Activated T-helper 1 cell treated with Interleukin-2 at 50 U/mL for 16 hours (primary cell): ENCODE measurements around the gene IL1RAPL1.

Source experiments
- DNase-seq: peaks from one replicate; pipeline ENCODE4 v3.0.0-alpha.2; 2020; ENCODE audit warnings: low read depth

The IL1RAPL1 gene

DNA sequence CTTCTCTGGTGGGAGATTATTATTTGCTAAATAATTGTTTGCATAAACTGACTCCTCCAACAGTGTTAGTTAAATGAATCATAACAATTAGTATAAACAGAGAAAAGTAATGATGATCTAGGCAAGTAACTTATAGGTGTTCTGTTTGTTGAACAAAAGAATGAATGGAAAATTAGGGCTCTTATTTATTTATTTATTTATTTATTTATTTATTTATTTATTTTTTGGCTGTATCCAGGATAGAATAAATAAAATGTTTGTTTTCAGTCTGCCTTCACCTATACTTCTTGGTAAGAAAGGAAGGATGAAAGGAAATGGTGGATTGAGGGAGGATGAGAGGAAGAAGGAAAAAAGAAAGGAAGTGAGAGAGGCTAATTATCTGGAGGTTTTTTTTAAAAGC lies 1066.5 kb downstream of the IL1RAPL1 start:
- no peak for DNase-seq

DNA sequence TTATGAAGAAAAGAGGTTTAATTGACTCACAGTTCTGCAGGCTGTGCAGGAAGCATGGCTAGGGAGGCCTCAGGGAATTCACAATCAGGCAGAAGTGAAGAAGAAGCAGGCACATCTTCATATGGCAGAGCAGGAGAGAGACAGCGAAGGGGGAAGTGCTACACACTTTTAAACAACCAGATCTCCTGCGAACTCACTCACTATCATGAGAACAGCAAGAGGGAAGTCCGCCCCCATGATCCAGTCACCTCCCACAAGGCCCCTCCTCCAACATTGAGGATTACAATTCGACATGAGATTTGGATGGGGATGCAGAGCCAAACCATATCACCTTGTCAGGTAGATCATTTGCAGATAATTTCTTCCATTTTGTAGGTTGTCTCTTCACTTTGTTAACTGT lies 1072.7 kb downstream of the IL1RAPL1 start:
- DNase-seq: no peak

DNA sequence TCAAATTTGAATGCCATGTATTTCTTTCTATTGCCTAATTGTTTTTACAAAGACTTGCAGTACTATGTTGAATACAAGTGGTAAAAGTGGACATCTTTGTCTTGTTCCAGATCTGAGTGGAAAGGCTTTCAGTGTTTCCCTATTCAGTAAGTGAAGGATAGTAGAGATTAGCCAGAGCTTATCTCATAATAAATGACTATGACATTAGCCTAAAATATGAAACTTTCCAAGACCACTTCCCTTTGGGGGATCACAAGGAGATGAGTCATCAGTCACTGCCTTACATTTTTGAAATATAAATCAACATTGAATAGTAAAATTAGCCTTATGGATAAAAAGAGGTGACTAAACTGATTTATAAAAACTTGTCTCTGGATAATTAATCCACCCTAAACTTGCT lies 1074.0 kb downstream of the IL1RAPL1 start:
- DNase-seq: no peak

DNA sequence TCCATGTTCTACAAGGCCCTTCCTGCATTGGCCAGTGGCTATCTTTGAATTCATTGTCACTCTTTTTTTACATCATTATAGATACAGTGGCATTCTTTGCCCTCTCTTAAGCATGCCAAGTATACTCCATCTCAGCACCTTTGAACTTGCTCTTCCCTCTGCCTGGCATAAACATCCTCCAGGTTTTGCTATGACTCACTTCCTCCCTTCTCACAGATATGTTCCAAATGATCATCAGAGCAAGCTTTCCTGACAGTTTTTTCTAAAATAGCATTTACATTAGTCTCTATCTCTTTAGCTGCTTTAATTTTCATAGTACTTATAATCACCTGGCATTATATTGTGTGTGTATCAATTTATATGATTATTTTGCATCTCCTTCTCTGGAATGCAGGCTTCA lies 1074.9 kb downstream of the IL1RAPL1 start:
- no peak for DNase-seq

DNA sequence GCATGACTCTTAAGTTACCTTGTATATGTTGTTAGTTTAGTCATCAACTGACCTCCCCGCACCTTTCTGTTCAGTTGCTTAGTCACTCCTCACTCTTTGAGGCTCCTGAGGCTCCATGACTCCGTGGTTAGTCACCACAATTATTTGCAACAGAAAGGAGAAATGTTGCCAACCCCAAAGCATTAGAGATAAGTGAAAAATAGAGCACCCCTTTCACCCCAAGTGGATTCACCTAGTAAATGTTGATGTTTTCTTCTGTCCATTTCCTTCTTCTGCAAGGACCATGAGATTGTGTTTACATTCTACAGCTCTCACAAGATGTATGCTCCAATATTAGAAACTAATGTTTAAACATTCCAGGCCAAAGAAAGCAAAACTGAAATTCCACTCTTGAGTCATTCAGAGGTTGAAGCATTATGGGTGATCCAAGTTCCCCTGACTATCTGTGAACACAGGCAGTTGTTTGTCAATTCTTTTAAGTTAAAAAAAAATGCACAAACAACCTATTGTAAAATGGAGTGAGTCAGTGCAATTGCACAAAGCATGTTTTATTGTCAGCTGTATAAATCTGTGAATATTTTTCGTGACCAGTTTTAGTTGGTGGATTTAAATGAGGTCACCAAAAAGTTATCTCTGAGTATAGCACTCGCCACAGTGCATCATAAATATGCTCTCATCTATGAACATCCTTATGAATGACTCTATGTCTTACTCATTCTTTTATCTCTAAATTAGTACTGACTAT lies 1075.7 kb downstream of the IL1RAPL1 start:
- no peak for DNase-seq

DNA sequence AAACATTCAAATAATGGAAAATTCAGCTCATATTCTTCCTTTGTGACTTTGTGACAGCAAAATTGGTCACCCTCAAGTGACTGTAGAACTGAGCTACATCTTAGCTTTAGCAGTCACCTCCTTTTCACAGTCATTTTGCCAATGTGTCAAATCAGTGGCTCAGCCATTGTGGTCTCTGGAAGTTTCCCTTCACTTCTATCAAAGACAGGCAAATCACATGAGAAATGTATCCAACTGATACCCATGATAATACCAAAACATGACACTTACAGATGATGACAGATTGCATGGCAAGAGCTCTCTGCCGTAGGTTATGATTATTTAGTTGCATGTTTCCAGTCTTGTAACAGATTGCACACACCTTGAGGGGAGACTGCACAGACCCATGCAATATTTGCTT lies 1078.3 kb downstream of the IL1RAPL1 start:
- DNase-seq: no peak

DNA sequence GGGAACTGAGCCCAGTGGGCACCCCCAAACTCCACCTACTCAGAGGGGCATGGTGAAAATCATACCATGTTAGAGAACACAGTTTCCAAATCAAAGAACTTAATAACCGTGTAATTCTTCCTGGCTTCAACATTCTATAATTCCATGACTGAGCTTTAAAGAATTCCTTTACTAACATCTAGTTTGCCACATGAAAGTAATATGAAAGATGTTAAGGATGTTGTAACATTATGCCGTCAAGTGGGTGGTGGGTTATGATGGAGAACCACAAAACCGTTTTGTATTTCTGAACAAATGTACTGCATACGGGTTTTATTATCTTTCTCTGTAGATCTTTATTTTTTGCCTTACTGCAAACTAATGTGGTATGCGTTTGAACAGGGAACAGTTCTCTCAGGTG lies 1079.1 kb downstream of the IL1RAPL1 start:
- DNase-seq: no peak

DNA sequence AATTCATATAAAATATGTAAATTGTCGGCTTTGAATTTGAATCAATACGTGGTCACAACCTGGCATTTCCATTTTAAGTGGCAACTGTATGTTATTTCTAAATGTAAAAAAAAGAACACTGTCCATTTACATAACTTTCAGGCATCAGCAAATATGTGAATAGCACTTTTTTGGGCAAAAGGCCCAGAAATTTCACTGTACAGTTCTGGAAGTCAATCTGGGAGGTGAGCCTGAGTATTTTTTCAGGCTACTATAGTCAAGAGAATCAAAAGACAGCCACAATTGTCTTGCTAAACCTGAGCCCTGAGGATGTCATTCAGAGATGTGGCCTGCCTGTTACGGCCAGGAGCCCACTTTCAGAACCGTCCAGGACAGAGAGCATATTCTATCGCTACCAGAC lies 1084.2 kb downstream of the IL1RAPL1 start:
- no peak for DNase-seq

DNA sequence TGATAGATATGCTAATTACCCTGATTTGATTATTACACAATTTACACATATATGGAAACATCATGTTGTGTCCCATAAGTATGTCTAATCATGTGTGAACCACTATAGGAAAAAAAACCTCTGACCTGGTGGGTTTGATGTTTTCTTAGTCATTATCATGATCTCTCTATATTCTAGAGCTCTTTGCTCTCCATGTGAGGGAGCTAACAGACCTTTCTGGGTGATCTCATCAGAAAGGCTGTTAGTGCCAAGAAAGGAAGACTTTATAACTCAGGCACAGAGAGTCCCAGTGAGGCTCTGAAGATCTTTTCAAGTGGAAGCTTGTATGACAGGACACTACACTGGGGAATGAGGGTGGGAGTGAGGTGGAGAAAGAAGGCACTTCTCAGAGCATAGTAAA lies 1100.4 kb downstream of the IL1RAPL1 start:
- DNase-seq: no peak

DNA sequence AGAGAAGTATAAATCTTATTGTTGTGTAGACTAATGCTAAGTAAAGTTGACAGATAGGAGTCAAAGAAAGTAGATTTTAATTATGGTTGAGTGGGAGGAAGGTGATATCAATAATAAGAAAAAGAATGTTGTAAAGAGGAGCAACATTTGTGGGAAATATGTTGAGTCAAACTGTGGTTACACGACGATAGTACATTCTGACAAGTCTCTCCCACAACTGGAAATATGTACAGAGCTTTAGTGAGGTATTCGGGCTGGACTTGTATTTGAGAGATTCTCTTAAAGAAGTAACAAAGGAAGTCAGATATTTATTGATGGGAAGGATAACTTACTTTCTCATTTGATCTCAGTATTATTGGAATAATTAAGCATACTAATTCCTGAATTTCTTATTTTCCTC lies 1102.8 kb downstream of the IL1RAPL1 start:
- no peak for DNase-seq

DNA sequence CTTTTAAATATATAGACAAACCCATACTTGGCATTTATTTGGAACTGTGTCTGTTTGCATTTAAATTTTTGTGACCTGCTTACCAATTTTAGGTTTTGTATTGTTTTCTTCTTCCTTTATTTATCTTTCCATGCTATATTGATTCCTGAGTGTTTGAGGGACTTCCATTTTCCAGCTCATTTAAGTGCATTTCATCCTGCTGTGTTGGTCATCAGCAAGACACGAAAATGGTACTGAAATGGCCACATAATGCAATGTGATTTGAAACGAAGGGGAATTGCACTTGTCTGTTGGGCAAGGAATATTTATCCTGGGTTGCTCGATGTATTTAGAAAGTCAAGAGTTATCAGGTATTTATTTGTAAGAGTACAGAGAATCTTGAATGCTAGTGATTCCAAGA lies 1103.8 kb downstream of the IL1RAPL1 start:
- no peak for DNase-seq

DNA sequence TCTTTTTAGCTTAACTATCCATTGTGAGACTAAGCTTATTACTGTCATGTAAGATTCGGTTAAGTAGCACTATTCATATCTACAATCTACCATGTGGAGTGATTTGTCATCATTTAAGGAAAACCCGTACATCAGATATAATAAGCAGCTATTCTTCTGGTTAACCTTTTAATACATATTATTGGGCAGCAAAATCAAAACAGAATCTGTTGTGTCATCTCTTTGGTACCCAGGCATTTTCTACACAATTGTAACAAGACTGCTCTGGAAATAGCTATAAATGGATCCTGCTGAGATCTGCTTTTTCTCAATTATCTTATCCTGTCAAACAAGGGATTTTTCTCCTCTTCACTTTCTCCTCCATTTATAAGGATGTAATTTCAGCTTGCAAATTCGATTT lies 1106.7 kb downstream of the IL1RAPL1 start:
- no peak for DNase-seq

DNA sequence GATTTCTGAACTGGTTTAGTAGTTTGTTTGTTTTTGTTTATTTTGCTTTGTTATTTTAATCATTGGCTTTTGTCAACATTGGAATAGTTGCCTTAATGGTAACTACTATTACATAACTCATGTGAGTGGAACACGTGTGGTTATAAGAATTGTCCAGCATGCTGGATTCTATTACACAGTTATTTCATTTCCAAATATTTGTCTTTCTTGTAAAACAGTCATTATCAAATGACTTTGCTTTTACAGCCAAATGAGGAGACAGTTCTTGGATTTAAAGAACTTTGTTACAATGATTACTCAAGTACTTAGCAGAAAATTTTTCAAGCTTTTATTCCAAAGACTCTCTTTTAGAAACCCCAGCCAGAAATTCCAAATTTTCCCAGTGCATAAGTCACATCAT lies 1112.0 kb downstream of the IL1RAPL1 start:
- DNase-seq: no peak

DNA sequence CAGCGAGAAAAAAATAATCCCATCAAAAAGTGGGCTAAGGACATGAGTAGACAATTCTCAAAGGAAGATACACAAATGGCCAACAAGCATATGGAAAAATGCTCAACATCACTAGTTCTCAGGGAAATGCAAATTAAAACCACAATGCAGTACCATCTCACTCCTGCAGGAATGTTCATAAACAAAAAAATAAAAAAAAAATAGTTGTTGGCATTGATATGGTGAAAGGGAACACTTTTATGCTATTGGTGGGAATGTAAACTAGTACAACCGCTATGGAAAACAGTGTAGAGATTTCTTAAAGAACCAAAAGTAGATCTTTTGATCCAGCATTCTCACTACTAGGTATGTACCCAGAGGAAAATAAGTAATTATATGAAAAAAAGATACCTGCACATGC lies 1119.8 kb downstream of the IL1RAPL1 start:
- no peak for DNase-seq

DNA sequence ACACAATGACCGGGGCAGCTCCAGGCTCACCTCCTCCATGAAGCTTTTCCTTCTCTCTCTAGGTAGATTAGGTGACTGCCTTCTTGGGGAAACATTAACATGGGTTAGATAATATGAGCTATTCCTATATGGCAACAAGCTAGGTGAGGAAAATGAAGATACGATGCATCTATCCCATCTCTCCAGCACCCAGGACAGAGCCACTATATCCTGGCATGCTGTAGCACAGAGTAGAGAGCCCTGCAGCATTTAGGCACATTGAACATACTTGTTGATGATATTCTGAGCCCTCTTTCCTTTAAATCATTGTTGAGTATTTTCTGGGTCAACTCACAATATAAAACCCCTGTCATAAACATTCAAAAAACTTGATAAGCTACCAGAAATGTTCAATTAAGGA lies 1133.9 kb downstream of the IL1RAPL1 start:
- no peak for DNase-seq

DNA sequence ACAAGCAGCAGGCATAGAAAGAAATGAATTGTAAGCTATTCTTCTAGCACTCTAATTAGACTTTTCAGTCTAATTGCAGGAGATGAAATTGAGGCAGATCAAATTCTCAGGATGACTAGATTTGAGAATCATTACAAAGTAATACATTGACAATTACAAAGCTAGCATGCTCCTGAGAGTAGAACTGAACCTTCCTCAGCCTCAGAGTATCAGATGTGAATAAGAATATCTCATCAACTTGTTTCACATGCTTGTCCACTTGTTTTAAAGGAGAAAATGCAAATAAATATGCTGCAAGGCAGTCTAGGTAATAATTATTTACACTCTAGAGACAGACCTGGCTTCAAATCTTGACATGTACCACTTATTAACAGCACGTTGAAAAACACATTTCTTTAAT lies 1137.1 kb downstream of the IL1RAPL1 start:
- DNase-seq: no peak

DNA sequence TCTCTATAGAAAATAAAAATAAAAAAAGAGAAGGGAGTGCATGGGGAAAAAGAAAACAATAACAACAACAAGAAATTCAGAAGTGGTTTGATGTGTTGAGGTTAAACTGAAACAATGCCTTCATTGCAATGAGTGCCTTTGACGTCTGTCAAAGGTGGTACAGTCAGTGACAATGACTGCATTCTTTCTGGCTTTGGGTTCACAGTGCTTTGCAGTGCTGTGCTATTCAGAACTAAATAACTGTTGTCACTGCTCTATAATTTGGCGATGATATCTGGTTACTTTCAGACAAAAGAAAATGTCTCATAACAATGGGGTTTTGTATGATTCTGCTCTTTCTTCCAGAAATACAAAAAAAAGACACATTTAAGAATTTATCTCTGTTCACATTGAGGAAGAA lies 1139.6 kb downstream of the IL1RAPL1 start:
- no peak for DNase-seq

DNA sequence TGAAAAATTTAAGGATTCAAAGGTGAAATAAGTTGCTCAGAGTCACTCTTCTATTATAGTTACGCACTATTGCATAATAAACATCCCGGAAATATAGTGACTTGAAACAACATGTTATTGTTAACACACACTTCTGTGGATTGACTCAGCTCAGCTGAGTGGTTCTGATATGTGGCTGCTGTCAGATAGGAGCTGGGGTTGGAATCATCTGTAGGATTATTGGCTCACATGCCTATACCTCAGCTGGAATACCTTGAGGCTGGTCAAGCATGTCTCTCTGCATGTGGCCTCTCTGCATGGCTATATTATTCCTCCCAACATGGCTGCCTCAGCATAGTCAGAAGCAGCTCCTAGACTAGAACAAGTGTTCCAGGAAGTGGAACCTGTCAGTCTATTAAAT lies 1141.4 kb downstream of the IL1RAPL1 start:
- no peak for DNase-seq

DNA sequence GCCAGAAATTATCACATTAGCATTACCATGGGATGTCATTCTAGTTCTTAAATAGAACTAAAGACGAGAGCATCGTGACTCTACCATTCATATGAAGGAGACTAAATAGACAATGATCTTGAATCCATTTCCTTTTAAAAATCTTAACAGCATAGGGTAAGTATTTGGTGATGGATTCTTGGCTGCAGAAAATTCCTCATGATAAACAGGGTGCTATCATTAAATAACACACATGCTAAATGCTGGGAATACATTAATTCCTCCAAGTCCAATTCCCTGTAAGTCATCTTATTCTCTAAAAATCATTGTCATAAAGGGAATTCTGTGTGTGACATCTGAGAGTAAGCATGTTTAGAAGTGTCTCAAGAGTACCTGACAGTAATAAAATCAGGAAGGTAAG lies 1157.7 kb downstream of the IL1RAPL1 start:
- no peak for DNase-seq

DNA sequence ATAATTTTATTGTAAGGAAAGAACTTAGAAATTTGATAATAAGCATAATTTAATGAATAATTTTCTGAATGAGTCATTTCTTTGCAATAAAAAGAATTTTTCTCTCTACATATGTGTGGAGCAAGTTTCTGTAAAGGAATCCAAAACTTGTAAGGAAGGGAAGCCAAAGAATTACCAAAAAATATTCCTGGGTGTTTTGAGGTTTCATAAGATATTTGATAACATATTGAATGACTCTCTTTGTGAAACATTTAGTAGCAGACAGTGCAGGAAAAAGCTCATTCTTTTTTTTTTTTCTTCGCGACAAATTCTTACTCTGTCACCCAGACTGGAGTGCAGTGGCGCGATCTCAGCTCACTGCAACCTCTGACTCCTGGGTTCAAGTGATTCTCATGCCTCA lies 1159.1 kb downstream of the IL1RAPL1 start:
- no peak for DNase-seq

DNA sequence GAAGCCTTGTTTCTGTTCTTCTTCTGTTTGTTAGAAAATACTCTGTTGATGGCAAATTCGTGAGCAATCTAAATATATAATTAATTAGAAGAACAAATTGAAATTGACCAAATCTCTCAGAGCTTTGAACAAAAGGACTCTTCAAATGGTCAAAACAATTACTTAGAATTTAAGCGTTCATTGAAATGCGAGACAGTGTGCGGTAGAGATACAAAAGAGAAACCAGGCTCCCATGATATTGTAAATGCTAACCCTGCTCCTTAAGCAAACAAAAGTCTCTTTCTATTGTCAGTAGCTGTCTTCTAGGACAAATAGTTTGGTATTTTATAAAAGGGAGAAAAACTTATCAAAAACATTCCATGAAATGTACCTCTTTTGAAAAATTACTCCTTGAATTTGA lies 1174.8 kb downstream of the IL1RAPL1 start:
- DNase-seq: no peak

DNA sequence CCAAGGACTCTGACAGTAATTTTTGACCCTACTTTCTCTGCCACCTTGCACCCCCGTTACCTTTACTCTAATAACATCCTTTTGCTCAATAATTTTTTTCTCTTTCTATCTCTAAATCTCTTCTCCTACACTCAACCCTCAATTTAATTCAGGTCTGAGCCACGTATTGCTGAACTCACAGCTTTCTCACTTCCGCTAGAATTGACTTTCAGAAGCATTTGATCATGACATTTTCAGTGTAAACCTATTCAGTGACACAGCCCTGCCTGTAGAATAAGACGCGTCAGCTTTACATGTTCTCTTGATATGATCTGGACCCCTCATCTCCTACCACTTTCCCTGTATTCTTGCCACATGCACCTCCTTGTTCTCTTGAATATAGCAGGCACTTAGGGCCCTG lies 1188.6 kb downstream of the IL1RAPL1 start:
- no peak for DNase-seq

DNA sequence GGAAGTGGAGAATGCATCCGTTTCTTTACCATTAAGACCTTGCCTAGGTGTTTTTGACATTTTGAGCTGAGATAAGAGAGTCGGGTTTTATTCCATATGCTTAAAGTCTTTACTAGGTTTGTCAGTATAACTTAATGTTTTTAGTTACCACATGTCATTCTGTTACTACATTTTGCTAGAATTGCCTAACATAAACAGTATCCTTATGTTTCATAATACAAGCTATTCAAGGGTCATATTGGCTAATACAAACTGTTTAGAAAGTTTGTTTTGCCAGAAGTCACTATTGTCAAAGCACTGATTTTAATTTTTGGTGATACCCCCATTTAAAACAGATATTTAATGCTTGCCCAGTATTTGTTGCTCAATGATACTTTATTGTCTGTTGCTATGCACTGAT lies 1200.4 kb downstream of the IL1RAPL1 start:
- no peak for DNase-seq

DNA sequence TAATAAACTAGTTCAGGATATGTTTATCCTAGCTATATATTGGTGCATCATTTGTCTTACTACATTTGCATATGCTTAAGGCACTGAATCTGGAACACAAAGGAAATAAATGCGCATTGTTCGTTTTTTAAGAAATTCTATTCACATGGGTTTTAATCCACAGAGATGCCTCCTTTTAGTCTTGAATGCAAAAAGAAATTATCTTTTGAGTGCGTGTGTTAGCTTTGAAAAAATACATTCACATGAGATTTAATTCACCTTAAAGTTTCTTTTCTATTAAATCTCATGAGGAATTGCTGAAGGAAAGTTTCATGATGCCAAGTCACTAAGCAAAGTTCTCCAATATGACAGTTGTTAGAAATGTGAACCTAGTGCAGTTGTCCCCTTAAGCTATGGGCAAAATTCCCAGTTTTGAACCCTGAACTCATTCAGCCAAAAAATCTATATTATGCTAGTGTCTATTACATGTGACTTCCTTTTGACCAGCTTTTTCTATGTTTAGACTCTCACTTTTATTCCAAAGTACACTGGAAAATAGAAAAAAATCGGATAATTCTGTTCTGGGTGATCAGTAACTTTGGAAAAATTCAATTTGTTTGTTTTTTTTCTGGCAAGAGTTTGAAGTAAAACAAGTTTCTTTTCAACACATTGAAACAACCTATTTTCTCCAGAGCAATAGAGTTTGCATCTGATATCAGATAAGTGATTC lies 1201.9 kb downstream of the IL1RAPL1 start:
- no peak for DNase-seq
